Endothelial cell of umbilical vein (primary cell): Measurements from ENCODE around the gene SIM2. TPM values are rescaled to one million over a fixed set of nuclear protein-coding genes. Genes with fewer than 3 reads are reported as not detected.

ENCODE experiments used
- BruUV-seq: library from RNA; stranded (reverse); fragments of 400-500 nt; replicated peaks from 2 replicates; lab custom pipeline; 2021; lab: Mats Ljungman, UMichigan
- CTCF ChIA-PET: fragments of 300-600, 350-600 bp; sonication (Branson Sonifier 250); formaldehyde crosslinking; loops from one replicate; lab custom pipeline; 2021; ENCODE audit warnings: antibody characterized with exemption, inconsistent platforms; lab: Charles Lee
- POLR2A ChIA-PET: fragments of 300-600, 350-600 bp; sonication (Branson Sonifier 250); formaldehyde crosslinking; loops from one replicate; lab custom pipeline; 2021; ENCODE audit warnings: antibody characterized with exemption, inconsistent platforms; lab: Charles Lee
- DNase-seq: peaks from one replicate; pipeline ENCODE4 v3.0.0-alpha.2; 2011; ENCODE audit warnings: low read depth, low spot score
- FAIRE-seq: peaks from 2 replicates; lab custom pipeline; 2011; peaks lifted over from hg19 to GRCh38; lab: Jason Lieb, UNC
- H2AFZ ChIP-seq: 2 replicates; pipeline ENCODE4 v1.6.0; 2012; ENCODE audit warnings: low read depth, low read length, control low read depth, inconsistent platforms
- H3K27ac ChIP-seq: 2 replicates; pipeline ENCODE4 v1.5.1; 2011; ENCODE audit warnings: low read depth, mild to moderate bottlenecking, control low read depth, low read length, moderate library complexity; ENCODE audit not compliant: insufficient read depth
- H3K27me3 ChIP-seq, 2 experiments: 2 replicates each; pipeline versions ENCODE4 v1.6.0 to v1.6.1; 2011; ENCODE audit warnings: low read length in 2 of 2, mixed read lengths in 1 of 2; ENCODE audit not compliant: control insufficient read depth in 2 of 2, insufficient read depth in 2 of 2
- H3K36me3 ChIP-seq, 2 experiments: 2 replicates in 1 of 2; 3 replicates in 1 of 2; pipeline ENCODE4 v1.5.1; 2011; ENCODE audit warnings: low read length in 2 of 2, mild to moderate bottlenecking in 1 of 2, moderate library complexity in 1 of 2; ENCODE audit not compliant: control insufficient read depth in 2 of 2, insufficient read depth in 2 of 2; ENCODE audit errors: extremely low read depth in 1 of 2
- H3K4me1 ChIP-seq: 3 replicates; pipeline ENCODE4 v1.5.1; 2011; ENCODE audit warnings: mild to moderate bottlenecking, low read length; ENCODE audit not compliant: control insufficient read depth, insufficient read depth; ENCODE audit errors: extremely low read depth
- H3K4me2 ChIP-seq: 2 replicates; pipeline ENCODE4 v1.6.1; 2011; ENCODE audit warnings: low read length, control low read depth, mixed read lengths; ENCODE audit not compliant: insufficient read depth
- H3K4me3 ChIP-seq, 3 experiments: fragments of 200-600 bp in 1 of 3; sonication (generic), shearing (Covaris generic) in 1 of 3; replicated peaks in 1 of 3; 2 replicates each; pipeline ENCODE4 v1.5.1; 2011 to 2016; ENCODE audit warnings: control low read depth in 3 of 3, low read length in 3 of 3, mild to moderate bottlenecking in 2 of 3, inconsistent platforms in 1 of 3, low read depth in 1 of 3, moderate library complexity in 1 of 3; ENCODE audit not compliant: insufficient read depth in 1 of 3
- H3K79me2 ChIP-seq: 2 replicates; pipeline ENCODE4 v1.6.0; 2012; ENCODE audit warnings: low read length, inconsistent platforms; ENCODE audit not compliant: control insufficient read depth, insufficient read depth
- H3K9ac ChIP-seq: replicated peaks from 2 replicates; pipeline ENCODE3; 2011; ENCODE audit warnings: low read length, control low read depth; ENCODE audit not compliant: insufficient read depth; ENCODE audit errors: extremely low read depth
- H3K9me1 ChIP-seq: replicated peaks from 3 replicates; pipeline ENCODE4 v1.6.0; 2011; ENCODE audit warnings: mild to moderate bottlenecking, low read length; ENCODE audit not compliant: control insufficient read depth, insufficient read depth; ENCODE audit errors: extremely low read depth
- H3K9me3 ChIP-seq: replicated peaks from 2 replicates; pipeline ENCODE4 v1.5.1; 2012; ENCODE audit warnings: low read length, inconsistent platforms; ENCODE audit not compliant: control insufficient read depth, insufficient read depth
- H4K20me1 ChIP-seq: replicated peaks from 2 replicates; pipeline ENCODE3; 2011; ENCODE audit warnings: mild to moderate bottlenecking, low read length; ENCODE audit not compliant: control insufficient read depth, insufficient read depth; ENCODE audit errors: extremely low read depth
- EZH2 ChIP-seq: IDR thresholded peaks from 2 replicates; pipeline ENCODE4 v1.6.1; 2012; ENCODE audit warnings: borderline replicate concordance, low read depth, mild to moderate bottlenecking, moderate library complexity, low read length, inconsistent platforms; ENCODE audit not compliant: severe bottlenecking
- FOS ChIP-seq: IDR thresholded peaks from 2 replicates; pipeline ENCODE4 v1.6.1; 2011; ENCODE audit warnings: mild to moderate bottlenecking, low read length, moderate library complexity, borderline replicate concordance; ENCODE audit not compliant: insufficient read depth
- GATA2 ChIP-seq: IDR thresholded peaks from 2 replicates; pipeline ENCODE4 v1.7.0; 2011; ENCODE audit warnings: low read depth, mild to moderate bottlenecking, moderate library complexity, mixed read lengths, low read length; ENCODE audit not compliant: insufficient read length, insufficient read depth
- JUN ChIP-seq: IDR thresholded peaks from 2 replicates; pipeline ENCODE4 v1.6.1; 2011; ENCODE audit warnings: borderline replicate concordance, low read depth; ENCODE audit not compliant: insufficient read length, insufficient read depth
- MYC ChIP-seq: IDR thresholded peaks from one replicate; pipeline ENCODE4 v1.6.1; 2011; ENCODE audit warnings: mild to moderate bottlenecking, low read depth, low read length
- POLR2A ChIP-seq: IDR thresholded peaks from 2 replicates; pipeline ENCODE4 v1.6.1; 2012; ENCODE audit warnings: low read depth, mild to moderate bottlenecking, control low read depth, low read length
- POLR2AphosphoS5 ChIP-seq: IDR thresholded peaks from 2 replicates; pipeline ENCODE4 v1.6.1; 2012; ENCODE audit warnings: low read depth, mild to moderate bottlenecking, control low read depth, low read length, moderate library complexity; ENCODE audit not compliant: insufficient read depth
- dilution Hi-C: fragments of 300-500 bp; cut with MboI; formaldehyde crosslinking; loops from one replicate; pipeline ENCODE4 v1.15.0; 2019; ENCODE audit warnings: low sequenced_read_pairs; ENCODE audit not compliant: extremely low pct_ligation_motif_present
- intact Hi-C: fragments of 100-400 bp; cut with micrococcal nuclease; formaldehyde crosslinking; loops from one replicate; pipeline ENCODE4 v1.10.0; 2022
- polyA plus RNA-seq, 4 experiments: library from polyadenylated mRNA; depleted of rRNA in 3 of 4; stranded (reverse) in 3 of 4; unstranded in 1 of 4; fragments of >200 nt; gene quantifications; 2 replicates each; pipeline versions ENCODE4 v1.2.1 to v1.2.3, GENCODE V29; 2011 to 2012; ENCODE audit warnings: missing spikeins in 1 of 4
- total RNA-seq: library from RNA; stranded (reverse); gene quantifications from 2 replicates; pipeline ENCODE4 v1.2.3, GENCODE V29; 2021
- TF ChIP-seq, protein P1 (sequence below), 2 donors: IDR thresholded peaks; 1 replicate in 1 of 2; 2 replicates in 1 of 2; pipeline ENCODE4 v1.5.1; 2011; ENCODE audit warnings: low read length in 2 of 2, mild to moderate bottlenecking in 2 of 2, moderate library complexity in 2 of 2, control low read depth in 1 of 2, inconsistent platforms in 1 of 2, low read depth in 1 of 2; ENCODE audit not compliant: insufficient read depth in 1 of 2; ENCODE audit errors: extremely low read depth in 1 of 2
- TF ChIP-seq, protein P2 (sequence below): IDR thresholded peaks from 2 replicates; pipeline ENCODE4 v1.6.1; 2011; ENCODE audit not compliant: insufficient read depth, insufficient read length

SIM2 gene
- total and polyA plus RNA-seq, 2 donors (not counting 3 experiments of a cell fraction or from before 2014, with no cell fraction given), result not detected

DNA sequence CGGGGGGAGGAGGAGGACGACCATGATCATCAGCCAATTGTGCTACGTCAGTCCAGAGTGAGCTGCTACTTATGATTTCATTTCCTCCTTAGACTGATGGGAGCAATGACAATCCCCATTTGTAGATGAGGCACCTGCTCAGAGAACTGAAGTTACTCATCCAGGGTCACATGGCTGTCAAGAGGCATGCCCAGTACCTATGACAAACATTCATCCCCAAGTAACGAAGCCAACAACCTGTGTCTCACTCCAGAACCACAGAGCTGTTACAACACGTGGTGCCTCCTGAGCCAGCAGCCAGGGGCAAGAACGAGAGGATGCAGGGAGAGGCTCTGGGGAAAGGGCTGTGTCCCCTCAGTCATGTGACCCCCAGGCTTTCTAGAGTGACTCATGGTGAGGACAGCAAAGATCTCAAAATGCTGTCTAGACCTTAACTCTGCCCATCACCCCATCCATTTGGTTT is 93.6 kb downstream of the SIM2 start:
- intact Hi-C loops, result no loop called here

DNA sequence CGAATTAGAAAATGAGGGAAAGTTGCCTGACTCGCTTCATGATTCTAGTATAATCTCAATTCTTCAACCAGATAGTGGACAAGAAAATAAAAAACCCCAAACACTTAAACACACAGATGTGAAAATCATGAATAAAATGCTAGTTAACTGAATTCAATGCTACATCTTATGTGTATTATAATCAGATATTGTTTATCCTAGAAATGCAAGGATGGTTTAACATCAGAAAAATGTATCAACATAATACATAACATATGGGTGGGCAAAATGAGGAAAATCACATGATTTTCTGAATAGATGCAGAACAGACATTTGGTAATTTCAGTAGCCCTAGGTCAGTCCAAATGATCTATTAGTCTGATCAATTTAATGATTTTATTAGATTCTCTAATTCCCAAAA is 97.2 kb downstream of the SIM2 start:
- intact Hi-C loops (loop anchor here (5.0 kb wide), 1 partner anchor 51 kb away; no protein-coding TSS in a partner anchor), dilution Hi-C loops (no loop called here)
- no peak for FAIRE-seq
- no peaks in the 10 kb centered on the region for H3K27me3 ChIP-seq
- H3K4me1 ChIP-seq, result peaks cover 10% of the 10 kb centered on the region
- TF ChIP-seq JUN, result no peak
- TF ChIP-seq, protein P1, sequence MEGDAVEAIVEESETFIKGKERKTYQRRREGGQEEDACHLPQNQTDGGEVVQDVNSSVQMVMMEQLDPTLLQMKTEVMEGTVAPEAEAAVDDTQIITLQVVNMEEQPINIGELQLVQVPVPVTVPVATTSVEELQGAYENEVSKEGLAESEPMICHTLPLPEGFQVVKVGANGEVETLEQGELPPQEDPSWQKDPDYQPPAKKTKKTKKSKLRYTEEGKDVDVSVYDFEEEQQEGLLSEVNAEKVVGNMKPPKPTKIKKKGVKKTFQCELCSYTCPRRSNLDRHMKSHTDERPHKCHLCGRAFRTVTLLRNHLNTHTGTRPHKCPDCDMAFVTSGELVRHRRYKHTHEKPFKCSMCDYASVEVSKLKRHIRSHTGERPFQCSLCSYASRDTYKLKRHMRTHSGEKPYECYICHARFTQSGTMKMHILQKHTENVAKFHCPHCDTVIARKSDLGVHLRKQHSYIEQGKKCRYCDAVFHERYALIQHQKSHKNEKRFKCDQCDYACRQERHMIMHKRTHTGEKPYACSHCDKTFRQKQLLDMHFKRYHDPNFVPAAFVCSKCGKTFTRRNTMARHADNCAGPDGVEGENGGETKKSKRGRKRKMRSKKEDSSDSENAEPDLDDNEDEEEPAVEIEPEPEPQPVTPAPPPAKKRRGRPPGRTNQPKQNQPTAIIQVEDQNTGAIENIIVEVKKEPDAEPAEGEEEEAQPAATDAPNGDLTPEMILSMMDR (IDR thresholded peaks at IDR 0.05; ENCODE audit: extremely low read depth in 1 of 2, insufficient read depth in 1 of 2, low read depth in 1 of 2, low read length in 2 of 2), result no peak
- TF ChIP-seq POLR2AphosphoS5, result no peak
- no peak for TF ChIP-seq MYC
- TF ChIP-seq, protein P2, sequence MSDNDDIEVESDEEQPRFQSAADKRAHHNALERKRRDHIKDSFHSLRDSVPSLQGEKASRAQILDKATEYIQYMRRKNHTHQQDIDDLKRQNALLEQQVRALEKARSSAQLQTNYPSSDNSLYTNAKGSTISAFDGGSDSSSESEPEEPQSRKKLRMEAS, result no peak
- TF ChIP-seq GATA2, result no peak
- TF ChIP-seq EZH2, result no peak
- H2AFZ ChIP-seq, result no peak overlapping the region
- CTCF ChIA-PET, result no interaction called here
- DNase-seq, result no peak
- H4K20me1 ChIP-seq, result no peaks in the 10 kb centered on the region
- BruUV-seq, result no TSS peak
- POLR2A ChIA-PET, result no interaction called here
- H3K9ac ChIP-seq, result no peak overlapping the region
- H3K9me1 ChIP-seq, result no peaks in the 10 kb centered on the region
- no peak overlapping the region for H3K27ac ChIP-seq
- no peak overlapping the region for H3K4me2 ChIP-seq
- no peak overlapping the region for H3K4me3 ChIP-seq
- no peaks in the 10 kb centered on the region for H3K9me3 ChIP-seq
- no peaks in the 10 kb centered on the region for H3K36me3 ChIP-seq
- H3K79me2 ChIP-seq, result no peaks in the 10 kb centered on the region

More for the DNA sequence above, 93.6 kb downstream of the SIM2 start:
- no peak overlapping the region for H3K4me2 ChIP-seq
- no peaks in the 10 kb centered on the region for H3K27me3 ChIP-seq
- H3K4me1 ChIP-seq, result no peaks in the 10 kb centered on the region
- H3K9me1 ChIP-seq, result no peaks in the 10 kb centered on the region
- ChIA-PET POLR2A (no interaction called here), CTCF (interaction anchor here (0.7 kb wide), 1 partner anchor 125 kb away, joined by 3 read pairs; no protein-coding TSS in a partner anchor)
- dilution Hi-C loops, result no loop called here
- no peak overlapping the region for H3K4me3 ChIP-seq
- H3K9me3 ChIP-seq, result no peaks in the 10 kb centered on the region
- H3K9ac ChIP-seq, result no peak overlapping the region
- FAIRE-seq (no peak), DNase-seq (no peak)
- H4K20me1 ChIP-seq, result no peaks in the 10 kb centered on the region
- H3K27ac ChIP-seq, result no peak overlapping the region
- BruUV-seq, result no TSS peak
- no peaks in the 10 kb centered on the region for H3K79me2 ChIP-seq
- H2AFZ ChIP-seq, result no peak overlapping the region
- TF ChIP-seq, protein P1 (IDR thresholded peaks at IDR 0.05; ENCODE audit: extremely low read depth in 1 of 2, insufficient read depth in 1 of 2, low read depth in 1 of 2, low read length in 2 of 2), result no peak
- TF ChIP-seq JUN (no peak), FOS (no peak), GATA2 (no peak), POLR2A (no peak)
- H3K36me3 ChIP-seq, result no peaks in the 10 kb centered on the region
